Endodermal cell (in vitro differentiated cells): ENCODE results near the gene KCNK13. TPM values are rescaled to one million over a fixed set of nuclear protein-coding genes. Genes with fewer than 3 reads are reported as not detected.
"Not testable (repeated sequence)": the region's sequence is repeated elsewhere in the genome, so short reads cannot be mapped to it uniquely, and the experiment has no call there.

Source experiments
- DNase-seq: peaks from one replicate; pipeline ENCODE4 v3.0.0-alpha.2; 2017
- H3K27ac ChIP-seq: 2 replicates; pipeline ENCODE4 v1.5.1; 2013; ENCODE audit warnings: mild to moderate bottlenecking, low read depth, low read length, moderate library complexity
- H3K27me3 ChIP-seq: 2 replicates; pipeline ENCODE4 v1.6.1; 2013; ENCODE audit warnings: mild to moderate bottlenecking, low read length, moderate library complexity; ENCODE audit not compliant: insufficient read depth, control insufficient read depth, poor library complexity, severe bottlenecking
- H3K36me3 ChIP-seq: 2 replicates; pipeline ENCODE4 v1.7.0; 2013; ENCODE audit warnings: mild to moderate bottlenecking, low read length, moderate library complexity; ENCODE audit not compliant: control insufficient read depth, insufficient read depth
- H3K4me1 ChIP-seq: one replicate; pipeline ENCODE4 v1.7.0; 2013; ENCODE audit warnings: low read length; ENCODE audit not compliant: control insufficient read depth, insufficient read depth
- H3K4me3 ChIP-seq: 2 replicates; pipeline ENCODE4 v1.5.1; 2013; ENCODE audit warnings: mild to moderate bottlenecking, low read length, moderate library complexity
- H3K9ac ChIP-seq: 2 replicates; pipeline ENCODE4 v1.6.1; 2013; ENCODE audit warnings: mild to moderate bottlenecking, low read length, moderate library complexity; ENCODE audit not compliant: poor library complexity, severe bottlenecking; ENCODE audit errors: extremely low read depth
- H3K9me3 ChIP-seq: 2 replicates; pipeline ENCODE4 v1.6.1; 2013; ENCODE audit warnings: mild to moderate bottlenecking, low read length, moderate library complexity; ENCODE audit not compliant: control insufficient read depth
- H3K27ac Mint-ChIP-seq: 2 replicates; pipeline ENCODE4 v1.8.0; 2020; ENCODE audit warnings: mixed read lengths
- H3K27me3 Mint-ChIP-seq: 2 replicates; pipeline ENCODE4 v1.8.0; 2021; ENCODE audit warnings: mild to moderate bottlenecking, mixed read lengths; ENCODE audit not compliant: insufficient read depth
- H3K36me3 Mint-ChIP-seq: 2 replicates; pipeline ENCODE4 v1.8.0; 2020; ENCODE audit warnings: low read depth, mixed read lengths
- H3K4me1 Mint-ChIP-seq: 2 replicates; pipeline ENCODE4 v1.8.0; 2020; ENCODE audit warnings: mixed read lengths
- H3K4me3 Mint-ChIP-seq: 2 replicates; pipeline ENCODE4 v1.8.0; 2020; ENCODE audit warnings: mild to moderate bottlenecking, moderate library complexity, mixed read lengths
- H3K9me3 Mint-ChIP-seq: 2 replicates; pipeline ENCODE4 v1.8.0; 2020; ENCODE audit warnings: mild to moderate bottlenecking, mixed read lengths
- CTCF ChIP-seq: fragments of 200-600 bp; sonication (generic); conservative IDR thresholded peaks from 2 replicates; pipeline ENCODE4 v1.5.0; 2021; ENCODE audit warnings: antibody characterized with exemption, mild to moderate bottlenecking
- WGBS, 2 experiments: methylation state at CpG; one replicate each; pipeline versions ENCODE4 v1.1.5 to v1.1.7; 2013; ENCODE audit warnings: missing lambda C conversion rate in 2 of 2, mixed read lengths in 1 of 2; ENCODE audit not compliant: insufficient coverage in 1 of 2, insufficient read length in 1 of 2; 5-methylcytosine and 5-hydroxymethylcytosine counted together
- total RNA-seq, 2 donors: library from RNA; stranded (reverse); fragmentation: NEBNext Ultra II Directional in 1 of 2; extraction: Animal tissue kit (Norgen Biotek cat#: 25700) in 1 of 2; gene quantifications; 2 replicates in 1 of 2; 3 replicates in 1 of 2; pipeline ENCODE4 v1.2.1, GENCODE V29; 2021

Gene KCNK13
- total RNA-seq, 2 donors from 2014 or later, result 0.58 to 1.3 TPM

GRCh38 chr14:90079576-90079975 is 17.8 kb downstream of the KCNK13 start:
- no peak for DNase-seq
- Mint-ChIP-seq H3K4me1 (no peaks in the 10 kb centered on the region), H3K9me3 (no peaks in the 10 kb centered on the region), H3K27ac (no peak overlapping the region), H3K36me3 (no peaks in the 10 kb centered on the region), H3K27me3 (peaks cover 41% of the 10 kb centered on the region), H3K4me3 (no peak overlapping the region)
- H3K27me3 ChIP-seq, result no peaks in the 10 kb centered on the region
- H3K27ac ChIP-seq, result no peak overlapping the region
- no peak overlapping the region for H3K9ac ChIP-seq
- WGBS, 2 experiments, result 90 to 95% methylated on average over 2 of the region's 2 CpGs
- no peaks in the 10 kb centered on the region for H3K36me3 ChIP-seq
- H3K4me3 ChIP-seq, result no peak overlapping the region
- TF ChIP-seq CTCF, result no peak
- H3K4me1 ChIP-seq, result no peaks in the 10 kb centered on the region
- no peaks in the 10 kb centered on the region for H3K9me3 ChIP-seq

GRCh38 chr14:90087433-90087832 is 25.6 kb downstream of the KCNK13 start:
- no peak overlapping the region for H3K27ac ChIP-seq
- H3K4me3 ChIP-seq, result no peak overlapping the region
- peaks cover 8% of the 10 kb centered on the region for H3K9me3 ChIP-seq
- Mint-ChIP-seq H3K27me3 (peaks cover 50% of the 10 kb centered on the region), H3K27ac (no peak overlapping the region), H3K36me3 (no peaks in the 10 kb centered on the region), H3K4me3 (no peak overlapping the region), H3K4me1 (peaks cover 12% of the 10 kb centered on the region), H3K9me3 (peaks cover 18% of the 10 kb centered on the region)
- 84 to 91% methylated on average over 6 of the region's 6 CpGs for WGBS, 2 experiments
- no peak overlapping the region for H3K9ac ChIP-seq
- peaks cover 4% of the 10 kb centered on the region for H3K27me3 ChIP-seq
- H3K4me1 ChIP-seq, result peaks cover 5% of the 10 kb centered on the region
- no peak for TF ChIP-seq CTCF
- H3K36me3 ChIP-seq, result no peaks in the 10 kb centered on the region
- no peak for DNase-seq

DNA sequence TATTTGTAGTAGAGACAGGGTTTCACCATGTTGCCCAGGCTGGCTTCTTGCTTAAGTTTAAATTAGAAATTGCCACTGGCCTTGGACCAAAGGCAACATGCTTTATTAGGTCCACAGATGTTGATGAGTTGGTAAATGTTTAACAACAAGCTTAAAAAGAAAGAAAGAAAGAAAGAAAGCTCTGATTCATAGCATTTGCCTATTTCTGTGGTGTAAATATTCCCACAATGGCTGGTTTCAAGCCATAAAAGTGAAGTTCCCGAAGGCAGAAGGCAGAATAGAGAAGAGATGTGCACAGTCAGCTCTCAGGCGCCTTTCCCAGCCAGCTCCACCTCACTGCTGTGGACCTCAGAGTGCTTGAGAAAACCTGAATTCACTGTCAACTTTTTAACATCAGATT is 26.4 kb downstream of the KCNK13 start:
- peaks cover 18% of the 10 kb centered on the region for H3K9me3 Mint-ChIP-seq
- Histone ChIP-seq H3K27me3 (peaks cover 4% of the 10 kb centered on the region), H3K4me3 (no peak overlapping the region), H3K36me3 (no peaks in the 10 kb centered on the region), H3K27ac (no peak overlapping the region), H3K9ac (no peak overlapping the region), H3K4me1 (peaks cover 5% of the 10 kb centered on the region), H3K9me3 (peaks cover 8% of the 10 kb centered on the region)
- H3K36me3 Mint-ChIP-seq, result no peaks in the 10 kb centered on the region
- H3K27me3 Mint-ChIP-seq, result peaks cover 52% of the 10 kb centered on the region
- H3K4me1 Mint-ChIP-seq, result peaks cover 12% of the 10 kb centered on the region
- no peak overlapping the region for H3K4me3 Mint-ChIP-seq
- no peak overlapping the region for H3K27ac Mint-ChIP-seq
- TF ChIP-seq CTCF, result no peak
- WGBS, 2 experiments, result 91 to 92% methylated on average over 2 of the region's 2 CpGs
- DNase-seq, result no peak

DNA sequence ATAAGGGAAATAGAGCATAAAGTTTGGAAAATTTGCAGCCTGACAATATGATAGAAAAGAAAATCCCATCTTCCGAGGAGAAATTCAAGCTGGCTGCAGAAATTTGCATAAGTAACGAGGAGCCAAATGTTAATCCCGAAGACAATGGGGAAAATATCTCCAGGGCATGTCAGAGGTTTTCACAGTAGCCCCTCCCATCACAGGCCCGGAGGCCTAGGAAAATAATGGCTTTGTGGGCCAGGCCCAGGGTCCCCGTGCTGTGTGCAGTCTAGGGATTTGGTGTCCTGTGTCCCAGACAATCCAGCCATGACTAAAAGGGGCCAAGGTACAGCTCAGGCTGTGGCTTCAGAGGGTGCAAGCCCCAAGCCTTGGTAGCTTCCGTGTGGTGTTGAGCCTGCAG is 27.7 kb downstream of the KCNK13 start:
- not testable (repeated sequence) for H3K4me1 ChIP-seq, H3K4me3 Mint-ChIP-seq, H3K9ac ChIP-seq, H3K4me3 ChIP-seq, H3K27me3 ChIP-seq, H3K36me3 ChIP-seq, H3K9me3 ChIP-seq, H3K36me3 Mint-ChIP-seq, H3K27ac Mint-ChIP-seq, H3K27ac ChIP-seq
- DNase-seq, result peak; percentile 77
- WGBS, 2 experiments, result 17 to 28% methylated on average over 5 to 6 of the region's 6 CpGs
- Mint-ChIP-seq H3K27me3 (peaks cover 47% of the 10 kb centered on the region), H3K4me1 (peaks cover 12% of the 10 kb centered on the region), H3K9me3 (peaks cover 18% of the 10 kb centered on the region)
